GM19452 (cell line): ENCODE data around the gene CCDC174.
"Not testable (repeated sequence)": the region's sequence is repeated elsewhere in the genome, so short reads cannot be mapped to it uniquely, and the experiment has no call there.

Experiments
- ATAC-seq: cut with Tn5 transposase; IDR thresholded peaks from one replicate; pipeline ENCODE4 v1.9.1; 2021; ENCODE audit not compliant: unreplicated experiment

Gene CCDC174

GRCh38 chr3:14649466-14649865 is 2.1 kb upstream of the CCDC174 start:
- ATAC-seq, result no peak

GRCh38 chr3:14650193-14650592 is 1.4 kb upstream of the CCDC174 start:
- no peak for ATAC-seq

GRCh38 chr3:14652360-14652907 is 872 bp downstream of the CCDC174 start:
- ATAC-seq, result not testable (repeated sequence)

GRCh38 chr3:14657579-14657978 is 6.0 kb downstream of the CCDC174 start:
- ATAC-seq, result no peak

- ATAC-seq, result no peak
Observed at GRCh38 chr3:14658978-14659377, 7.4 kb downstream of the CCDC174 start.

- no peak for ATAC-seq
Observed at GRCh38 chr3:14660942-14661341, 9.4 kb downstream of the CCDC174 start.

- ATAC-seq, result no peak
Observed at GRCh38 chr3:14663396-14664135, 12.0 kb downstream of the CCDC174 start.

GRCh38 chr3:14664170-14664569 is 12.6 kb downstream of the CCDC174 start:
- no peak for ATAC-seq

- ATAC-seq, result no peak
Observed at GRCh38 chr3:14672588-14672987, 21.0 kb downstream of the CCDC174 start.

- no peak for ATAC-seq
Observed at GRCh38 chr3:14674841-14675240, 23.3 kb downstream of the CCDC174 start, which contains the start of gene C3orf20. Gene C3orf20 (plus strand): TSS chr3:14675141. CDS start chr3:14682714, 7,573 bp downstream.

- no peak for ATAC-seq
Observed at GRCh38 chr3:14676881-14677280, 25.3 kb downstream of the CCDC174 start.

- no peak for ATAC-seq
Observed at GRCh38 chr3:14678015-14678503, 26.5 kb downstream of the CCDC174 start.

- ATAC-seq, result no peak
Observed at GRCh38 chr3:14680115-14680514, 28.6 kb downstream of the CCDC174 start.

GRCh38 chr3:14680716-14681115 is 29.2 kb downstream of the CCDC174 start:
- ATAC-seq, result no peak

- no peak for ATAC-seq
Observed at GRCh38 chr3:14684447-14684846, 32.9 kb downstream of the CCDC174 start.

GRCh38 chr3:14685179-14685578 is 33.6 kb downstream of the CCDC174 start:
- ATAC-seq, result no peak

- no peak for ATAC-seq
Observed at GRCh38 chr3:14687360-14687759, 35.8 kb downstream of the CCDC174 start.

GRCh38 chr3:14688525-14688924 is 37.0 kb downstream of the CCDC174 start:
- peak; percentile 51 for ATAC-seq

GRCh38 chr3:14689247-14689980 is 37.9 kb downstream of the CCDC174 start:
- peak; percentile 47 for ATAC-seq

GRCh38 chr3:14691239-14691638 is 39.7 kb downstream of the CCDC174 start:
- peak; percentile 49 for ATAC-seq

GRCh38 chr3:14691719-14692118 is 40.2 kb downstream of the CCDC174 start:
- no peak for ATAC-seq
